GM19023 (cell line): ENCODE results near the gene FAM20C.
"Not testable (repeated sequence)": the region's sequence is repeated elsewhere in the genome, so short reads cannot be mapped to it uniquely, and the experiment has no call there.

ENCODE experiments used
- ATAC-seq: cut with Tn5 transposase; IDR thresholded peaks from one replicate; pipeline ENCODE4 v1.9.1; 2021; ENCODE audit warnings: mild to moderate bottlenecking, moderate library complexity; ENCODE audit not compliant: unreplicated experiment

FAM20C gene

DNA sequence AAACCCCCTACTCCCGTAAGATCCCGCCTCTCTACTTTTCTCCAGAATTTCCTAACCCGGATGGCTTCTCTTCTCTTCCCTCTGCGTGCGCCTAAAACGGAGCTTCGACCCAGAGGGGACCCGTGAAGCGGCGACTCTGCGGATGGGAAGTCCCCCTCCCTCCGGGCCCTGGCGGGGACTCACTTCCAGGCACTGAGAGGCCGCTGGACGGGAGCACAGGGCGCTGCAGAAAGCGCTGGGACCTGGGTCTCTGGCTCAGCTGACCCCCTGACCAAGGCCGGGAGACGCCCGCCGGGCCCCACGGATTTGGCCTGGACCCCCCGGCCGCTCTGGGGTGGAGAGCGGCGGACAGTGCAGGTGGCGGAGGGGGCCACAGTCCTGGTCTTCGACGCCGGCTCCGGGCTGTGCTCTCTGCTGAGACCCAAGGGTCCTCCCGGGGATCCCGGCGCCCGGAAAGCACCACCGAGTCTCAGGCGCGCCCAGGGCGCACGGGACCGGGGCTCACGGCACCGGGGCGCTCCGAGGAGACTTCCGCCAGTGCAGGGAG lies 96.9 kb downstream of the FAM20C start:
- no peak for ATAC-seq

DNA sequence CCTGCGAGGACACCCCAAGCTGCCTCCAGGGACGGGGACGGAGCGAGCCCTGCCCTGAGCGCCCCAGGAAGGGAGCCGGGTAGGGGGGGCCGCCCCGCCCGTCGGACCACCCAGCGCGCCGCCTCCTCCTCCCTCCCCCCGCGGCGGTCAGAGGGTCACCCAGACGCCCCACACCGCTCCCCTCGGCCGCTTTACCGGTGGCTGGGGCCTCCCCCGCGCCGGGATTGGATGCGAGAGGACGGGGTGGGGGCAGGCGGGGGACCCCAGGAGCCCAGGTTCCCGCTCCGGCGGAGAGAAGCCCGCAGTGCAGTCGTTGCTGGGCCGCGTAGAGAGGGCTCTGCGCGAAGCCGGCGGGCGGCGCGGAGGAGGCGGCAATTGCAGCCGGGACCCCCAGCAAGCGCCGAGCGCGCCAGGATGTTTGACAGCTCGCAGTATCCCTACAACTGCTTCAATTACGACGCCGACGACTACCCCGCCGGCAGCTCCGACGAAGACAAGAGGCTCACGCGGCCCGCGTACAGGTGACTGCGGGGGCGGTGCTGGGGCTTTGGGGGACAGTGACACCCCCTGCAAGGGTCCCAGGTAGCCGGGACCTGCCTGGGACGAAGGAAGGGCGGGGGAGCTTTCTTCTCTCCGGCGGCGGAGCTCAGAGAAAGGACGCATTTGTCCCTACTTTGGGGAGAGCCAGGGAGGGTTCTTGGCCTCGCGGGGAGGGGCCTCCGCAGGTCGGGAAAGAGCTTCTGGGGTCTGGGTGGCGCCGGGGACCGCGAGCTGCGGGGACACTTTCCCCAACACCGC lies 97.6 kb downstream of the FAM20C start, which contains the start of gene FOXL3:
Gene FOXL3 (plus strand): TSS at position 415 of the 798 bp plus-strand sequence. CDS start 0 bp downstream, at position 415.
- no peak for ATAC-seq

DNA sequence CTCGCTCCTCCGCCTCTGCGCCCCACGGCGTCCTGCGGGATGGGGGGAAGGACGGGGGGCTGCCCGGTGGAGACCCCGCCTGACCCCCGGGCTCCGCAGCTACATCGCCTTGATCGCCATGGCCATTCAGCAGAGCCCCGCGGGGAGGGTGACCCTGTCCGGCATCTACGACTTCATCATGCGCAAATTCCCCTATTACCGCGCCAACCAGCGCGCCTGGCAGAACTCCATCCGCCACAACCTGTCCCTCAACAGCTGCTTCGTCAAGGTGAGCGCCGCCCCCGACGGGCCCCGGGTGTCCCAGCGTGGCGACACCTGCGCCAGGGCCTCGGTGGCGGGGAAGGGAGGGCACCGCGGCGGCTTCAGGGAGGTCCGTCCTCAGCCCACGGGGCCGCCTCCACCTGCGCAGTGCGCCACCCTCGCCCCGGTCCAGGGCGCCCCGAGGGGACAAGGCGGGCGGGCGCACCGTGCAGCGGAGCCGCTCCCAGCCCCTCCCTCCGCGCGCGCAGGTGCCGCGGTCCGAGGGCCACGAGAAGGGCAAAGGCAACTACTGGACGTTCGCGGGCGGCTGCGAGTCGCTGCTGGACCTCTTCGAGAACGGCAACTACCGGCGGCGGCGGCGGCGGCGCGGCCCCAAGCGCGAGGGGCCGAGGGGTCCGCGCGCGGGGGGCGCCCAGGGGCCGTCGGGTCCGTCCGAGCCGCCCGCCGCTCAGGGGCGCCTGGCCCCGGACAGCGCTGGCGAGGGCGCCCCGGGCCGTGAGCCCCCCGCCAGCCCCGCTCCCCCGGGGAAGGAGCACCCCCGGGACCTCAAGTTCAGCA lies 98.4 kb downstream of the FAM20C start:
- ATAC-seq, result no peak

DNA sequence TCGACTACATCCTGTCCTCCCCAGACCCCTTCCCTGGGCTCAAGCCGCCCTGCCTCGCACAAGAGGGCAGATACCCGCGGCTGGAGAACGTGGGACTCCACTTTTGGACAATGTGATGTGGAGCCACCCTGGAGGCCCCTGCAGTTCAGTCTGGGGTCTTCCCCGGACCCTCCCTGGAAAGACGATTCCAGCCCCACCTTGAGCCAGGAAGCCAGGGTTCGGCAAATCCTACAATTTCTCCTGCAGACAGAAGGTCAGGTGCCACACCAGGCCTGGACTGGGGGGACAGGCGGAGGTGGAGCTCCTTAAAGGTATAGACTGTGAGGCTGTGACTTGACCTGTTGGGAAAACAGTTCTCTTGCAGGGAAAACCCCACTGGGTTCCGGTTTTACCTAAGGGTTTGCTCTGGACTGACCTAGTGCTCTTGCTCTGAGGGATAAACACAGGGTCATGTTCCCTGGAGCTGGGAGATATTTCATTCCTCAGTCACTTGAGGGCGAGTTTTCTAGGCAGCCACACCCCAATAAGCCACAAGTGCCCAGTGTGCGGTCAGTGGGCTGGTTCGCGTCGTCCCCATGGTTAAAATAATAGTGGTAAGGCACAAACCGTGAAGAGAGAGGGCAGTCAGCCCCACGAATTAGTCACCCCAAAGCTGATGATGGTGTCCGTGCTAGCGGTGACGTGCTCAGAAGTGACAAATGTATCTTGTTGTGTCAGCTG lies 99.2 kb downstream of the FAM20C start:
- no peak for ATAC-seq

DNA sequence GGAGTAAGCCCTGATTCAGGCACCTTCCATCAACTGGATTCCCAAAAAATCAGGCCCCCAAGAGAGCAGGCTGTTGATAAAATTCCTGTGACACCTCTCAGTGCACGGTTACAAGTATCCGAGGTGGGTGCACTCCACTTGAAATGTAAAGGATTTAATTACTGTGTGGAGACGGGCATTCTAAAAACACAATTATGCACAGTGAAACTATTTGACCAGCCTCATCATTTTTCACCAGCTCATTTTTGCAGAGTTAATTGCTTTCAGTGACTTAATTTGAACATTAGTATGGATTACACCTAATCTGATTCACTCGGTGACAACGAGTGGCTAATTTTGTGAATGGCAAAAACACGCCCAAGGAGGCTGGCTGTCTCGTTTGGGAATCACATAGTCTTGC lies 99.9 kb downstream of the FAM20C start:
- no peak for ATAC-seq

DNA sequence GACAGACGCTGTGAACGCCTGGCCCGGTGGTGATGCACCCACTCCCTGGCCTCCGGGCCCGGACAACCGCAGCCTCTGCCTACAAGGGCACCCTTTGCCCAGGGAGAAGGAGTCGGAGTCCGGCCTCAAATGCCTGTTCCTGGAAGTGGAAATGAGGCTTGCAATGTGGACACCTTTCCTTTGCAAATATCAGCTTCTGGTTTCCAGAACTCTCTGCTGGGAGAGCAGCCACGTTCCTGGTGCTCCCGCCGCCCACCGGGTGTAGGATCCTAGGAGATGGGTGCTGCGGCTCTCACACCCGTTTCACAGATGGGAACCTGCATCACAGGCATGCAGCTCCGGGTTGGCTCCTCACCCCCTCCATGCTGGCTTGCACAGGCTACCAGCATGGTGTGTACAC lies 100.5 kb downstream of the FAM20C start:
- no peak for ATAC-seq

DNA sequence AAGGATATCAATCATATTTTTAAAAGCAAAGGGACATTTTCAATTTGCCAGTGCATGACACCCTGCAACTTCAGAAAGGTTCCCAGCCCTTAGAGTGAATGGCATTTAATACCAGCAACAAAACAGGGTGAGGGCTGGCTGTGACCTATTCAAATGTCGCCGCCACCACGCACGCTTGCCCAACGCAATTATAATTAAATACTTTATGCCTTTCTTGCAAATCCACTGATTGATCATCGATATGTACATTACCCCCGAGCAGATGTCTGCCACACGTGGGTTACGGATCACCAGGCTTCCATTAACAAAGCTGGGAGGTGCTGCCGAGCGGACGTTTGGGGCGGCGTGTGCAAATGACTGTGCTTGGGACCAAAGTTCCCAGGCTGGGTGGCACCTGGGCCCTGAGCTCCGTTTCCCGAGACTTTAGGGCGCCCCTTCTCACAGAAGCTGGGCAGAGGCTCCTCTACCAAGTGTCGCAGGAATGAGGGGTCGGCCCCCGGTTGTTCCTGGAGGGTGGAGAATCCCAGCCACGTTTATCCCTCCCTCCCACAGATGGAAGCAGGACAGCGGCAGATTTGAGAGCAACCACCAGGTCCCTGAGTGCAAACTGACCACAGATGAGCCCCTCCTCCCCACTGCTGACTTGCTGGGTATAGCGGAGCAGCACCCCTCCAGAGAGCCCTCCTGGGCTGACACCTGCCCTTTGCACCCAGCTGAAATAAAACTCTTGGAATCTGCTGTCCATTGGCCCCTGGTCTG lies 101.5 kb downstream of the FAM20C start:
- no peak for ATAC-seq

DNA sequence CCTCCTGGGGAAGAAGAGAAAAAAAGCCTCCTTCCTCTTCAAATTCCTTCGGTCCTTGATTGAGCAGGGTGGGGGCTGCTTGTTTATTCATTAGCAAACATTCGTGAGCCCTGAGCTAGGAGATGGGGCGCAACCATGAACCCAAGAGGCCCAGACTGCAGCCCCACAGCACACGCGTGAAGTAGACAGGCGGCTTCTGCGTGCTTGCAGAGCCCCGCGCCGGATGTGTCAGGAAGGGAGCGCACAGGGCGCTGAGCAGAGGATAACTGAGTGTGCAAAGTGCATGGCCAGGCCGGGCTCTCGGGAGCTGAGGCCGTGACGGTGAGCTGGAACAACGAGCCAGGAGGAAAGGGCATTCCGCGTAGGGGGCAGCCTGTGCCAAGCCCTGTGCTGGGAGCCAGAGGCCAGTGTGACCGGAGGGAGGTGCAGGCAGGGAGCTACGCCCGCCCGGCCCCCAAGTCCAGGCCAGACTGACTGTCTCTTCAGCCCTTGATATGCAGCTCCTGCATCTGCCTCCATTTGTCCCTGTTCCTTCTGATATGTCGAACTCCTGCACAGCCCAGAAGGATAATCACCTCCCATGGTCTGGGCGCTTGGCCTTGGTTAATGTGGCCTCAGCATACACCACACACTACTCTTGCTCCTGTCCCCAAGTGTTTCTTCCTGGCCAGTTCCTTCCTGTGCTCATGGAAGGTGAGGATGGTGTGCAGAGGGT lies 102.2 kb downstream of the FAM20C start:
- ATAC-seq, result no peak

DNA sequence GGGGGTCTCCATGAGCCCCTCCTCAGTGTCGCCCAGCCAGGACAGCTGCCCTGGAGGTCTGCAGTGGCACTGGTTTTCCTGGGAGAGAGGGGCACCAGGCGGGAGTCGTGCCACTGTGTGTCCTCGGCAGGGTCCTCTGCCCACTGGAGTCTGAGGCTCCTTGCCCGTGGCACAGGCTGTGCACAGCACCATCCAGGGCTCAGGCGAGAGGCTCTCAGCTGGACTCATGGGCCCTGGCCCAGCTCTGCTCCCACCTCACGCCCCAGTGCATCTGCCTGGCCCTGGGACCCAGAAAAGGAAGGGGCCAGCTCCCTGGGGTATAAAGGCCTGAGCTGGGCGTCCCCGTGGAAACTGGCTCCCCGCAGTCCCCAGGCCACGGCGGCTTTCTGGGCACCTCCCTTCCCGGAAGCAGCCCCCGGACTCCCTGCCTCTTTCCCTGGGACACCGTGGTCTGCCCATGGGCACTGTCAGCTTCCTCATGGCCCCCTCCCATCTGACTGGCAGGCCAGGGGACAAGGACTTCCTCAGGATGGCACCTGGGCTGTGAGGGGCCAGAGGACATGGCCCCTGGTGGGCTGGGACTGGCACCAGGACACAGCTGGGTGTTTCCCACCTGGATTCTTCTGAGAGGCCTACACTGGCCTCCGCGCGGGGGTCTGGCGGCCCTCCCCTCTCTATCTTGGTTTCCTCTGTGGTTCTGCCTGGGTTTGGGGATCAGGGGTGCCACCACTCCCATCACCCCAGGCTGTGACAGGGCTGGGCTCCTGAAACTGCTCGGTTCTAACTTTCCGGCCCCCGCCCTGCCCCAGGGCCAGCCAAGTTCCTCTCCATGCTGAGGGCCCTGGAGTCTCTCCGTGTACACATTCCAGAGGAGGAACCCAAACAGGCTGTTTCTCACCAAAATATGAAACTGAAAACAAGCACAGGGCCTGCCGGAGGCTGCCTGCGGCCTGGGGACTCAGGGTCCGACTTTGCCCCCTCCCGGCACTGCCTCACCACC lies 103.1 kb downstream of the FAM20C start:
- no peak for ATAC-seq

DNA sequence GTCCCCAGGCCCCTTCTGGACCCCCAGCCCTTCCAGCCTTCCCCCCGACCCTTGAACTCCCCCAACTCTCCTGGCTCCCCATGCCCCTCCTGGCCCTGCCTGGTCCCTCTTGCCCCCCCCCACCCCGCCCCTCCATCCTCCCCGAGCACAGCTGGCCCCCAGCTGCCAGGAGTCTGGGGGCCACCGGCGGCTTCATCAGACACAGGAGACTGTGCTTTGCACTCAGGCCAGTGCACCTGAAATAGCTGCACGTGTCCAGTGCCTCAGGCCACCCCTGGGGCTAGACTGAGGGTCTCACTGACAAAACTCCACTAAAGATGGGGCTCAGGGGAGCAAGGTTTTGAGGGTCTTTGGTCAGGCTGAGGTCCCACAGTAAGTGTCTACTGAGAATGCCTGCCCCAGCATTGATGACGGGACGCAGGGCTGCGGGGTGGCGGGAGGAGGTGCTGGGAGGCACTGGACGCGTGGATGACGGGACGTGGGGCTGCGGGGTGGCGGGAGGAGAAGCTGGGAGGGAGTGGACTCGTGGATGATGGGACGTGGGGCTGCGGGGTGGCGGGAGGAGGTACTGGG lies 104.1 kb downstream of the FAM20C start:
- ATAC-seq, result no peak

DNA sequence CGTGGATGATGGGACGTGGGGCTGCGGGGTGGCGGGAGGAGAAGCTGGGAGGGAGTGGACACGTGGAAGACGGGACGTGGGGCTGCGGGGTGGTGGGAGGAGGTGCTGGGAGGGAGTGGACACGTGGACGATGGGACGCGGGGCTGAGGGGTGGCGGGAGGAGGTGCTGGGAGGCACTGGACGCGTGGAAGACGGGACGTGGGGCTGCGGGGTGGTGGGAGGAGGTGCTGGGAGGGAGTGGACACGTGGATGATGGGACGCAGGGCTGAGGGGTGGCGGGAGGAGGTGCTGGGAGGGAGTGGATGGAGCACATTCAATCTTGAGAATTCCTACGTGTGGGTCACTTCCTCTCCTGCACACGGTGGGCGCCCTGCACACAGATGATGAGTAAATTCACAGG lies 104.8 kb downstream of the FAM20C start:
- not testable (repeated sequence) for ATAC-seq

DNA sequence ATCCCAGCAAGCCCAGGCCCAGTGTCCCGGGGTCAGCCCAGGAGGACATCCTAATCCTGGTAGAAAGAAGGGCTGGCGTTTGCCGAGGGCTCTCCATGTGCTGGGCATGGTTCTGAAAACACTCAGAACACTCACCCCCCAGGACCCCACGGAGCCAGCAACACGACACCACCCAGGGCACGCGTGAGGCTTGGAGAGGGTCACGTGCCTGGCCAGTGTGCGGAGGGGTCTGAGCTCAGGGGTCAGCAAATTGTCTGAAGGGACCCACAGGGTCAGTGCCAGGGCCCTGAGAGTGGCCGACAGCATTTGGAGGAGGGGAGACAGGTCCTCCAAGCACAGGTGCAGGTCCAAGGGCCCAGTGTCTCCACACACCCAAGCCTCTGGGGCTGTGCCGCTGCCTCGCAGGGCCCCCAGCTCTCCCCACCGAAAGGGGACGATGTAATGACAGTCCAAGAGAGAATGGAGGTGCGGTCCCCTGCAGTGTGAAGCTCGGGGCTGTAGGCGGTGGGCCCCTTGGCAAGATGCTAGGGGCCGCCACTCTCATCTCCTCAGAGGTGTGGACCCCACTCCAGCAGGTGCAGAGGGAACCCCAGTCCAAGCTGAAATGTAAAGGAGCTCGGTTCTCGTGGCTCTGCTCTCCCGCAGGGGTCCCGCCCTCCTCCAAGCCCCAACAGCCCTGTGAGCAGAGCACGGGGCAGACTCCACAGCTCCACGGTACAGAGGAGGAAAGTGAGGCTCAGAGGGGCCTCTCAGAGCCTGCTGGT lies 105.4 kb downstream of the FAM20C start:
- ATAC-seq, result no peak

DNA sequence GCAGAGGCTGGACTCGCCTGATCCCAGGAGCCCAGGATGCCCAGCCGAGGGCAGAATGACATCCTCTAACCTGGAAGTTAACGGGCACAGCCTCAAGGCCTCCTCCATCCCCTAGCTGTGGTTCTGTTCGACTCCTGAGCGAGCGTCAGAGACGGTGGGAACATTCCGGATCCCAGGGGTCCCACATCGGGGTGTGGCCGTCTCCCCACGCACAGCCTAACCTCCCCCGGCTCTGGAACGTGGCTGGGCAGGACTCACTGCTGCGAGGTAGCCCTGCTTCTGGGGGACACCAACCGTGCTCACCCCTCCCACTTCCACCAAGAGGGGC lies 106.0 kb downstream of the FAM20C start:
- no peak for ATAC-seq

DNA sequence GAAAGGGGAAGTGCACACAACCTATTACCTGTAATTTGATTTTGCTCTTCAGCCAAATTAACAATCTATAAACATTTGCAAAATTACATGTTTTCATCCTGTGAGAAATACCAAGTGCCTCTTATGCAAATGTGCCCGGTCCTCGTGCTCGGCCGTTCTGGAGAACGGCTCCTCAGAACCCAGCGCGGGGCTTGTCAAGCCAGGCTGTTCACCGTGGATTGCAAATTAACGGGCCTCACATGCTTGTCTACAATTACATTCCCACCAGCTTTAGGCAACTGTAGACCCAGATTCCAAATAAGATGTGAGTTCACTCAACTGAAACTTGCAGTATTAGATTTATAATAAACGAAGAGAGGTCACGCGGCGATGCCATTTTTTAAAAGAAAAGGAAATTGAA lies 106.4 kb downstream of the FAM20C start:
- no peak for ATAC-seq

DNA sequence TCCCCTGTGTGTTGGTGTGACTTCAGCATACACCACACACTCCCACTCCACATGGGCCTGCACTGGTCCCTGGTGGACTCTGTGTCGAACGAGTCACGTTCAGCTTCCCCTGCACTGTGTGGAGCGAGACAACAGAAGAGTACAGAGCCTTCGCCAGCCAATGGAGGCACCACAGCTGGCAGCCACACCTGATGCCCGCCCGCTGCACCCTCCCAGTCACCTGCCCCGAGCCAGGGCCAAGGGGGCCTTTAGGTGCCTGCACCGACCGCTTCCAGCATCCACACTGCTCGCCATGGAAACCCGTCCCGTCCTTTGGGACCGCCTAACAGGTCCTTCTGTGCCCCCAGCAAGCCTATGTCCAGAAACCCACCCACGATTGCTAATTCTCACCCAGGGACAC lies 106.8 kb downstream of the FAM20C start:
- no peak for ATAC-seq

DNA sequence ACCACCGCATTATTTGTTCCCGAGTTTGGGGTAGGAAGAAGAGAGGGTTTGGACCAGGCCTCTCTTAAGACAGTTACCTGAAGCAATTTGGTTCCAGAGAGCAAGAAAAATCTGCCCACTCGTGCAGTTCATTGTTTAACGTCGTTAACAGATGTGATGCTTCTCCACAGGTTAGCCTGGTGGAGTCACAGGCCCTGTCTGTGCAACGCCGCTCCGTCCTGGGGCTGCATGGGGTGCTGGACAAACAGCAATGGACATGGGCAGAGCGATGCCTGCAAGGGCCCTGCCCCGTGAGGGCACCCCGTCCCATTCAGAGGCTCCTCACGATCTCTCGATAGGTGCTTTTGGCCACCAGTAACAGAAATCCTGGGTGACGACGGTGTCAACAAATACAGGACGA lies 107.3 kb downstream of the FAM20C start:
- no peak for ATAC-seq

DNA sequence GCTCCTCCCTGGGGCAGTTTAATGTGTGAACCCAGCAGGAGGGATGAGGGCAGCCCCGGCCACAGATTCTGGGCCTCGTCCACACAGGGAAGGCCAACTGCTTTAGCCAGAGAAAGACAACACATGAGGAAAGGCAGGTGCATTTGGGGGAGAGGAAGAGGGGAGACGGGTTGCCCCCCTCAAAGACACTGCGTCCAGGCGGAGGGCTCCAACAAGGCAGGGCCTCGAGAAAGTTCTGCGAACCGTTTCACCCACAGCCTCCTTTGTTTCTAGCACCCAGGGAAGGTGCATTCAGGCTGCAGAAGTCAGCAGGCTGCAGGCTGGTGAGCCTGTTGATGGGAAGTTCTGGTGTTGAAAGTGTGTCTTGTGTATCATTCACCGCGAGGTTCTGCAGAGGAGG lies 107.7 kb downstream of the FAM20C start:
- ATAC-seq, result no peak
